SK-N-SH treated with all-trans-retinoic acid at 6 μM for 48 hours (cell line): ENCODE results near the gene SCAF4.

Source experiments
- ATAC-seq: fragments of 200-7000 bp; cut with Tn5 transposase; 3 replicates; pipeline ENCODE4 v1.9.1; 2020; ENCODE audit warnings: mild to moderate bottlenecking, moderate library complexity
- ARNTL ChIP-seq: fragments of 450-650 bp; formaldehyde crosslinking; IDR thresholded peaks from 2 replicates; pipeline ENCODE4 v1.5.0; 2020; ENCODE audit warnings: low read depth, mild to moderate bottlenecking, moderate library complexity, borderline replicate concordance
- BACH2 ChIP-seq: fragments of 250-450 bp; sonication (Bioruptor Pico); IDR thresholded peaks from 2 replicates; pipeline ENCODE4 v1.9.0; 2021; ENCODE audit warnings: mild to moderate bottlenecking, borderline replicate concordance
- CSDC2 ChIP-seq: fragments of 250-450 bp; sonication (Bioruptor Pico); IDR thresholded peaks from 2 replicates; pipeline ENCODE4 v1.5.0; 2020; ENCODE audit warnings: mild to moderate bottlenecking, moderate library complexity
- ESRRG ChIP-seq: fragments of 250-450 bp; sonication (Bioruptor Pico); IDR thresholded peaks from 2 replicates; pipeline ENCODE4 v1.6.1; 2021; ENCODE audit warnings: mild to moderate bottlenecking
- GLIS3 ChIP-seq: fragments of 250-450 bp; sonication (Bioruptor Pico); IDR thresholded peaks from 2 replicates; pipeline ENCODE4 v1.5.0; 2020; ENCODE audit warnings: mild to moderate bottlenecking, moderate library complexity
- ISL1 ChIP-seq: fragments of 250-450 bp; sonication (Bioruptor Pico); IDR thresholded peaks from 2 replicates; pipeline ENCODE4 v2.1.2; 2022; ENCODE audit warnings: mild to moderate bottlenecking, moderate library complexity
- OSR1 ChIP-seq: fragments of 250-450 bp; sonication (Bioruptor Pico); IDR thresholded peaks from 2 replicates; pipeline ENCODE4 v1.8.0; 2022; ENCODE audit warnings: moderate library complexity, mild to moderate bottlenecking, inconsistent platforms
- PATZ1 ChIP-seq: fragments of 250-450 bp; sonication (Bioruptor Pico); IDR thresholded peaks from 2 replicates; pipeline ENCODE4 v1.8.0; 2020; ENCODE audit warnings: mild to moderate bottlenecking, moderate library complexity, borderline replicate concordance
- POU6F1 ChIP-seq: fragments of 250-450 bp; sonication (Bioruptor Pico); IDR thresholded peaks from 2 replicates; pipeline ENCODE4 v1.8.0; 2021; ENCODE audit warnings: low read depth, mild to moderate bottlenecking, moderate library complexity, borderline replicate concordance
- PPARA ChIP-seq: fragments of 250-450 bp; sonication (Bioruptor Pico); IDR thresholded peaks from 2 replicates; pipeline ENCODE4 v1.5.0; 2020; ENCODE audit warnings: mild to moderate bottlenecking, borderline replicate concordance
- RARB ChIP-seq: fragments of 250-450 bp; sonication (Bioruptor Pico); IDR thresholded peaks from 2 replicates; pipeline ENCODE4 v1.8.0; 2021; ENCODE audit warnings: mild to moderate bottlenecking, moderate library complexity
- SNAI2 ChIP-seq: fragments of 250-450 bp; sonication (Bioruptor Pico); IDR thresholded peaks from 2 replicates; pipeline ENCODE4 v1.5.0; 2020; ENCODE audit warnings: mild to moderate bottlenecking, moderate library complexity
- TCF4 ChIP-seq: fragments of 250-450 bp; sonication (Bioruptor Pico); IDR thresholded peaks from 2 replicates; pipeline ENCODE4 v1.8.0; 2021; ENCODE audit warnings: mild to moderate bottlenecking, moderate library complexity, borderline replicate concordance
- TOX ChIP-seq: fragments of 250-450 bp; sonication (Bioruptor Pico); IDR thresholded peaks from 2 replicates; pipeline ENCODE4 v1.8.0; 2021; ENCODE audit warnings: mild to moderate bottlenecking, moderate library complexity, borderline replicate concordance
- TSHZ2 ChIP-seq: fragments of 250-450 bp; sonication (Bioruptor Pico); IDR thresholded peaks from 2 replicates; pipeline ENCODE4 v1.5.0; 2020; ENCODE audit warnings: mild to moderate bottlenecking, moderate library complexity
- ZC3H10 ChIP-seq: fragments of 250-450 bp; sonication (Bioruptor Pico); IDR thresholded peaks from 2 replicates; pipeline ENCODE4 v1.5.1; 2021; ENCODE audit warnings: mild to moderate bottlenecking, moderate library complexity
- ZFP3 ChIP-seq: fragments of 250-450 bp; sonication (Bioruptor Pico); IDR thresholded peaks from 2 replicates; pipeline ENCODE4 v1.5.0; 2020; ENCODE audit warnings: mild to moderate bottlenecking, moderate library complexity
- ZFP30 ChIP-seq: fragments of 450-650 bp; formaldehyde crosslinking; IDR thresholded peaks from 2 replicates; pipeline ENCODE4 v1.5.0; 2022; ENCODE audit warnings: mild to moderate bottlenecking, moderate library complexity
- ZNF565 ChIP-seq: fragments of 450-650 bp; formaldehyde crosslinking; conservative IDR thresholded peaks from 2 replicates; pipeline ENCODE4 v1.5.0; 2020; ENCODE audit warnings: low read depth, mild to moderate bottlenecking, moderate library complexity
- ZNF70 ChIP-seq: fragments of 450-650 bp; formaldehyde crosslinking; IDR thresholded peaks from 2 replicates; pipeline ENCODE4 v1.5.0; 2020; ENCODE audit warnings: mild to moderate bottlenecking, moderate library complexity
- ZNF8 ChIP-seq: fragments of 450-650 bp; formaldehyde crosslinking; IDR thresholded peaks from 2 replicates; pipeline ENCODE4 v1.5.0; 2020; ENCODE audit warnings: mild to moderate bottlenecking, moderate library complexity
- TF ChIP-seq, protein P1 (sequence below): fragments of 250-450 bp; sonication (Bioruptor Pico); IDR thresholded peaks from 2 replicates; pipeline ENCODE4 v1.5.1; 2020; ENCODE audit warnings: low read depth, mild to moderate bottlenecking, moderate library complexity

SCAF4 gene

GRCh38 chr21:31727181-31727580 lies 4.7 kb downstream of the SCAF4 start:
- no peak for TF ChIP-seq ZNF70 (CRISPR knock-in tag)
- no peak for TF ChIP-seq POU6F1 (CRISPR knock-in tag)
- TF ChIP-seq CSDC2 = no peak
- no peak for TF ChIP-seq ZNF8 (CRISPR knock-in tag)
- no peak for TF ChIP-seq SNAI2 (CRISPR knock-in tag)
- no peak for TF ChIP-seq ZC3H10 (CRISPR knock-in tag)
- TF ChIP-seq PPARA (CRISPR knock-in tag) = no peak
- TF ChIP-seq TCF4 (CRISPR knock-in tag) = no peak
- no peak for TF ChIP-seq ZFP3
- no peak for TF ChIP-seq ZNF565 (CRISPR knock-in tag)
- no peak for TF ChIP-seq RARB
- no peak for TF ChIP-seq GLIS3 (CRISPR knock-in tag)
- no peak for TF ChIP-seq ARNTL (CRISPR knock-in tag)
- TF ChIP-seq BACH2 (CRISPR knock-in tag) = no peak
- no peak for TF ChIP-seq ZFP30 (CRISPR knock-in tag)
- no peak for TF ChIP-seq TSHZ2 (CRISPR knock-in tag)
- no peak for TF ChIP-seq OSR1 (CRISPR knock-in tag)
- no peak for TF ChIP-seq ISL1 (CRISPR knock-in tag)
- TF ChIP-seq PATZ1 (CRISPR knock-in tag) = no peak

GRCh38 chr21:31726407-31726806 lies 5.5 kb downstream of the SCAF4 start:
- no peak for ATAC-seq

More at GRCh38 chr21:31727181-31727580, 4.7 kb downstream of the SCAF4 start:
- ATAC-seq = no peak

More at GRCh38 chr21:31726407-31726806, 5.5 kb downstream of the SCAF4 start:
- TF ChIP-seq CSDC2 = no peak
- TF ChIP-seq TOX (CRISPR knock-in tag) = no peak
- no peak for TF ChIP-seq PPARA (CRISPR knock-in tag)
- no peak for TF ChIP-seq ZFP3
- no peak for TF ChIP-seq SNAI2 (CRISPR knock-in tag)
- no peak for TF ChIP-seq ZFP30 (CRISPR knock-in tag)
- no peak for TF ChIP-seq POU6F1 (CRISPR knock-in tag)
- no peak for TF ChIP-seq TCF4 (CRISPR knock-in tag)
- TF ChIP-seq, protein P1, sequence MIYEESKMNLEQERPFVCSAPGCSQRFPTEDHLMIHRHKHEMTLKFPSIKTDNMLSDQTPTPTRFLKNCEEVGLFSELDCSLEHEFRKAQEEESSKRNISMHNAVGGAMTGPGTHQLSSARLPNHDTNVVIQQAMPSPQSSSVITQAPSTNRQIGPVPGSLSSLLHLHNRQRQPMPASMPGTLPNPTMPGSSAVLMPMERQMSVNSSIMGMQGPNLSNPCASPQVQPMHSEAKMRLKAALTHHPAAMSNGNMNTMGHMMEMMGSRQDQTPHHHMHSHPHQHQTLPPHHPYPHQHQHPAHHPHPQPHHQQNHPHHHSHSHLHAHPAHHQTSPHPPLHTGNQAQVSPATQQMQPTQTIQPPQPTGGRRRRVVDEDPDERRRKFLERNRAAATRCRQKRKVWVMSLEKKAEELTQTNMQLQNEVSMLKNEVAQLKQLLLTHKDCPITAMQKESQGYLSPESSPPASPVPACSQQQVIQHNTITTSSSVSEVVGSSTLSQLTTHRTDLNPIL (CRISPR knock-in tag) = no peak
- no peak for TF ChIP-seq ZC3H10 (CRISPR knock-in tag)
- TF ChIP-seq ZNF565 (CRISPR knock-in tag) = no peak
- TF ChIP-seq ZNF8 (CRISPR knock-in tag) = no peak
- no peak for TF ChIP-seq RARB
- no peak for TF ChIP-seq PATZ1 (CRISPR knock-in tag)
- TF ChIP-seq ISL1 (CRISPR knock-in tag) = no peak
- TF ChIP-seq ESRRG (CRISPR knock-in tag) = no peak
- no peak for TF ChIP-seq TSHZ2 (CRISPR knock-in tag)
- no peak for TF ChIP-seq GLIS3 (CRISPR knock-in tag)
- no peak for TF ChIP-seq ZNF70 (CRISPR knock-in tag)
